HCT116 (cell line): ENCODE results near the gene UBE2E1.

Experiments used
- ATF3 ChIP-seq: IDR thresholded peaks from 2 replicates; pipeline ENCODE4 v1.6.1; 2012
- CTCF ChIP-seq, 3 experiments: fragments of 200-600 bp in 1 of 3; sonication (generic) in 1 of 3; IDR thresholded peaks in 2 of 3; conservative IDR thresholded peaks in 1 of 3; 2 replicates each; pipeline ENCODE4 v1.5.1; 2012 to 2017; ENCODE audit warnings: low read depth in 2 of 3, low read length in 2 of 3, antibody characterized with exemption in 1 of 3, borderline replicate concordance in 1 of 3, control low read depth in 1 of 3, mild to moderate bottlenecking in 1 of 3, mixed read lengths in 1 of 3, mixed run types in 1 of 3, moderate library complexity in 1 of 3; ENCODE audit not compliant: insufficient read depth in 1 of 3
- EZH2 ChIP-seq: fragments of 200-600 bp; sonication (generic); IDR thresholded peaks from 2 replicates; pipeline ENCODE4 v1.6.1; 2017; ENCODE audit warnings: antibody characterized with exemption, mixed run types
- POLR2A ChIP-seq: IDR thresholded peaks from 2 replicates; pipeline ENCODE4 v1.7.0; 2011; ENCODE audit warnings: borderline replicate concordance; ENCODE audit not compliant: insufficient read depth, insufficient read length; ENCODE audit errors: extremely low read depth
- RAD21 ChIP-seq: IDR thresholded peaks from 2 replicates; pipeline ENCODE4 v1.6.1; 2012; ENCODE audit warnings: low read depth, mild to moderate bottlenecking
- YY1 ChIP-seq: IDR thresholded peaks from 2 replicates; pipeline ENCODE4 v1.6.1; 2011; ENCODE audit warnings: low read length, low read depth, moderate library complexity, mild to moderate bottlenecking; ENCODE audit not compliant: insufficient replicate concordance; ENCODE audit errors: extremely low read depth
- ZNF274 ChIP-seq: fragments of 200-500 bp; sonication (Bioruptor generic); IDR thresholded peaks from 2 replicates; pipeline ENCODE4 v1.6.1; 2014; ENCODE audit warnings: mild to moderate bottlenecking, low read depth, low read length, inconsistent platforms
- TF ChIP-seq, protein P1 (sequence below): IDR thresholded peaks from 2 replicates; pipeline ENCODE4 v1.6.1; 2012

DNA sequence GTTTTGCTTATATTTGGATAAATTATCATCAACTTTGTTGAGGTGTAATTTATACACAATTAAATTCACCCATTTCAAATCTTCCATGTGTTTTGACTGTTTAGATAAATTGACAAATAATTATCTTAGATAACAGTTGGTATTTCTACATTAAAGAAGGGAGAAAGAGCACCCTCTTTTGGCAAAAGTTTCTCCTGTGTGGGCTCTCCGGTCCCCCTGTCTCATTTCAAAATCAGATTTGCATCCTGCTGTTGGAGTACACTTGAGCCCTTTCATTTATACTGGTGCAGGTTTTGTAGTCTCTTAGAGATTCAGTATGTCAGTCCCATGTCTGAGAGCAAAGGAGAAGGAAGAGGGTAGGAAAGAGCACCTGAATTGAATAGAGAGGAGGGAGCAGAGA lies 61.6 kb downstream of the UBE2E1 start:
- TF ChIP-seq POLR2A (no peak), CTCF (IDR thresholded peaks at IDR 0.05 in 2 of 3, conservative IDR thresholded peaks at IDR 0.05 in 1 of 3; ENCODE audit: borderline replicate concordance in 1 of 3, insufficient read depth in 1 of 3, low read depth in 2 of 3, low read length in 2 of 3) (peak; percentile 1 to 24 (median 15); a peak in 2 of 6 replicates), RAD21 (peak; percentile 52), ZNF274 (no peak), ATF3 (no peak), EZH2 (no peak), YY1 (no peak)
- TF ChIP-seq, protein P1, sequence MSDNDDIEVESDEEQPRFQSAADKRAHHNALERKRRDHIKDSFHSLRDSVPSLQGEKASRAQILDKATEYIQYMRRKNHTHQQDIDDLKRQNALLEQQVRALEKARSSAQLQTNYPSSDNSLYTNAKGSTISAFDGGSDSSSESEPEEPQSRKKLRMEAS = no peak
